Fibroblast of skin of left biceps (primary cell): Measurements from ENCODE around the gene ITPR3.

ENCODE experiments used
- DNase-seq, 2 experiments: peaks; one replicate each; pipeline ENCODE4 v3.0.0-alpha.2; 2013; ENCODE audit warnings: low read depth in 2 of 2

The ITPR3 gene

DNA sequence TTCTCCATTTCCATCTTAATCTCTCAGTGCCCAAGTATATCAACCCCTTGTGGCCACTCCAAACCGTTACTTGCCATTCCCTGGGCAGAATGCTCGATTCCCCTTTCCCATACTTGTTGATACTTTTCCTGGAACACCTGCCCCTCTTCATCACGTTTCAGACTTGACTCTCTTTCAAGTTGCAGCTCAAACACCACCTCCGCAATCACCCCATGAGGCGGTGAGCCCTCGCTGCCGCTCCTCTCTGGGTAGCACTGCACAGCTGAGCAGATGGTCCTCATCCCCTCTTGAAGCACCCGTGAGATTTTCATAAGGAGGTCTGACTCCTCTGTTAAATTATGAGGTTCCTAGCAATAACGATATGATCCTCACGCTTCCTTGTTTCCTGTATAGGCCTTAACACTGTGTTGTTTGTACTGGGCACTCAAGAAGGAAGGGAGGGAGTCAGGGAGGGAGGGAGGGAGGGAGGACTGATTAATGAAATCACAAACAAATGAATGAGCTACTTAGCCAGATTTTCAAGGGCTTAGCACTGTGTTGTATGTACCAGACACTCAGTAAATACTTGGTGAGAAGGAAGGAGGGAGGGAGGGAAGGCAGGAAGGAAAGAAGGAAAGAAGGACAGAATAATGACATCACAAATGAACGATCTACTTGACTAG, 98.3 kb downstream of the ITPR3 start:
- DNase-seq, result no peak

DNA sequence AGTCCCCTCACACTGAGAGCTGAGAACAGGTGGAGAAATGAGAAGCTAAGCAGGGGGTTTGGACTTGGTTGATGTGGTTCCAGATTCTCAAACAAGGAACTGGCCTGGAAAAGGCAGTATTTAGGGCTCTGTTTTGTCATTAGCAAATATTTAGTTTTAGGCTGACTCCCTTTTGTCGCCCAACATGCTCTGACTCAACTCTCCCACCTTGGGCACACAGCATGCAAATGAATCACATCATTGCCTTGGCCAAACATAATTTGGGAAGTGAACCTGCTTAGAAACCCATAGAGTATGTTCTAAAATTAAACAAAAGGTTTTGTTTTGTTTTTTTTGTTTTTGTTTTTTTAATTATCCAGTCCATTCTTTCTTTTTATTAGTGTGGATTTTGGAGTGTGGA, 99.9 kb downstream of the ITPR3 start:
- DNase-seq, result no peak

DNA sequence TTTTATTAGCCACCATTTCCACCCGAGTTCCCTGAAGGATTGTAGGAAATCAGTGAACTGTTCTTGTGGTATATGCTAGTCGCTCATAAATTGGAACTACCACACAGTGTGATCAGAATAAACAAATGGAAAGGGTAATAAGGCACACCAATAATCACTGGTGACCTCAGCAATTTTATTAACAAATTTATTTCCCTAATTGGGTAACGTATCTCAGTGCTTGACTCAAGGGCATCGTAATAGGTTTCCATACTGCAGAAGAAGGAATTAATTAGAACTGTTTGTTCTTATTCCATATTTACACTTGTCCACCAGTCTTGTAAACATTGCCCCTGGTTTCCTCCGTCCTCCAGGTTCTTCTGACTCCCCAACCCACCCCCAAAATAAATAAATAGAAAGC, 100.4 kb downstream of the ITPR3 start:
- DNase-seq, result no peak

DNA sequence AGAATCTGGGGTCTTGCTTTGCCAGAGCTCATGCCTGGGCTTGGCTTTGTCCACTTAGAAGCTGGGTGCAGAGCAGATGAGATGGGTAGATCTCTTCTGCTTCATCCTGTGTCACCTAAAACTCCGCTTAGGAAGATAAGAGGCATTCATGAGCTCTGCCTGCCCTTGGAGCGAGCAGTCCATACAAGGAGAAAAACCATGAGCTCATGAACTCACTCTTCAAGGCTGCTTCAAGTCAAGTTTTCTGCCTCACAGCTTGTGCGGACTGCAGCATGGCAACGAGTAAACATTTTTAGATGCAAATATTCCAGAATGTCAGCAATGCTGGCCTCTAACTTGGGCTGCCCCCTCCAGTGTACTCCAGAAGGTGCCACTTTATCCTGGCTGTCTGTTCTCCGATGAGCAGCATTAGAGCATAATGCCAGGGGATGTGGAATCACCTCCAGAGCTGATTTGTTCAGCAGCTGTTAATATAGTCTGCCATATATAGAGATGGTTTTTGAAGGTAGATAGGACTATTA, 101.0 kb downstream of the ITPR3 start:
- no peak for DNase-seq

DNA sequence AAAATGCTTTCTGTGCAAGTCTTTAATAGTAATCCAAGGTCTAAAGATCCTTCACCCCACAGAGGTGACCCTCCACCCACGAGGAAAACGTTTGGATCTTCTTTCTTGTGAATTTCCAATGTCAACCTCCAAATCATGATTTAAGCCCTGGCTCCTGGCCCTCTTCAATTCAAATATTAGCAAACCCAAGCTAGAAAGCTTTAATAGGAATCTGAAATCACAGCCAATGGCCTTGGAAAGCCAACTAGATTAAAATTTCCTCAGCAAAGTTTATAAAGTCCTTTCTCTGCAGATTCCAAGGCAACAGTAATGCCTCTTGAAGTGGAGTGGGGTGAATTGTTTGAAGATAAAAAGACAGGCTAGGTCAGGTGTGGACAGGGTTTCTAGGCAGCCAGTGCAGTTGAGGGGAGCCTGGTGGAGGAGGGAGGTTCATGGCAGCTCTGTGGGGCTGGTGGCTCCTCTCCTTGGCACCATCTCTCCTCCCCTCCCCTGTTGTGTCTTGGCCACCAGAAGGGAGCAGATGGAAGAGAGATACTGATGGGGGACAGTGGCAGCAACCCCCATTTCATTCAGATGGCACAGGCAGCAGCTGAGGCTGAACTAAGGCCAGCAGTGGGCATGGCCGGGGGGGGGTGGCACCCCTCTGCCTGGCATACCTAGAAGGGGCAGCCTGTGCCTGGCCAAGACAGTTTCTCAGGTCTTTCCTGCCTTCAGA, 102.4 kb downstream of the ITPR3 start:
- DNase-seq, result no peak

DNA sequence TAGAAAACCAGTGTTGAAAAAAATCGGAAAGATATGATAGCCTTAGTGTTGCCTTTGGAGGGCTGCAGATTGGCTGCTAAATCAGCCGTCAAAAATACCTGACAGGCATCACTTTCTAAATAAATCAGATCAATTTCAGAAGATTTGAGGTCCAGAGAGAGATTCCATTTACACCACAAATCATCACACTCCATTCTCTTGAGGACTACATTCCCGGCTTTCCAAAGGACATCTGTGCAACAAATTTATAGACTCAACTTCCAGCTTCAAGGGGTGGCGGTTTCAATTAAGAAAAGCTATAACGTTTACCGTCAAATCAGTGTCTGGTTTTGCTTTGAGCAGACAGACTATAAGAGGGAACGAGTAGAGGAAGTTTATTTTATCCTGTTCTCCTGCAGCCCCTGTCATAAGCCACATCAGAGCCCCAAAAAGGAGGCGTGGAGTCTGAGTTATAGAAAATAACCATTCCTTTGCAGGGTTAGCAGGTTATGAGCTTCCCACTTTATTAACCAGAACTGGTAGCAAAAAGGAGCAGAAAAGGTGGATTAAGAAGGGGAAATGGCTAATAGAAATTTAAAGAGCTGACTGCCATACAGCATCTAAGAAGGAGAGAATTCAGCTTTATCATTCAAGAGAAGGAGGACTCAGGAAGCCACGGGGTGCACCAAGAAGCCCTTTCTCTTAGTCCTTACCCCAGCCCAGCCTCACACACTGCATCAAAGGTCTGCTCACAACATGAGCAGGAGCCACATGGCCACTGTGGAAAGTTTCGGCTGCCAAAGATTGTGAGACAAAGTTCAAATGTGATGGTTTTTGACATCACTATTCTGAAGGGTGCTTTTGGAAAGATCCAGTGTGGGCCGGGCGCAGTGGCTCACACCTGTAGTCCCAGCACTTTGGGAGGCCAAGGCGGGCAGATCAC, 103.2 kb downstream of the ITPR3 start:
- DNase-seq, result no peak

DNA sequence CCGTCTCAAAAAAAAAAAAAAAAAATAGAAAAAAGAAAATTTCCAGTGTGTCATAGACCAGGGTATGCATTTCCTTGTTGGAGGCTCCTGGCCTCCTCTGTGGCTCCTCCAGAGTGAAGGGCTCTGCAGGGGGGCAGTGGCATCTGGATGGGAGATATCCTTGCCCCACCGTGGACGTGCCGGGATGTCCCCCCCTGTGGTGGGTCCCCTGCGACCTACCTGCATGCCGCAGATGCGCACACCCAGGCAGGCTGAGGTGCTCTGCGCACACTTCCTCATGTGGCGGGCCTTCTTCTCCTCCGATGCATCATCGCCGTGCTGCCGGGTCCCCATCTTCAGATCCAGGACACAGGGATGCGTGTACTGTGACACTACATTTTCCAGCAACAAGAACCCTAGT, 104.1 kb downstream of the ITPR3 start:
- no peak for DNase-seq

DNA sequence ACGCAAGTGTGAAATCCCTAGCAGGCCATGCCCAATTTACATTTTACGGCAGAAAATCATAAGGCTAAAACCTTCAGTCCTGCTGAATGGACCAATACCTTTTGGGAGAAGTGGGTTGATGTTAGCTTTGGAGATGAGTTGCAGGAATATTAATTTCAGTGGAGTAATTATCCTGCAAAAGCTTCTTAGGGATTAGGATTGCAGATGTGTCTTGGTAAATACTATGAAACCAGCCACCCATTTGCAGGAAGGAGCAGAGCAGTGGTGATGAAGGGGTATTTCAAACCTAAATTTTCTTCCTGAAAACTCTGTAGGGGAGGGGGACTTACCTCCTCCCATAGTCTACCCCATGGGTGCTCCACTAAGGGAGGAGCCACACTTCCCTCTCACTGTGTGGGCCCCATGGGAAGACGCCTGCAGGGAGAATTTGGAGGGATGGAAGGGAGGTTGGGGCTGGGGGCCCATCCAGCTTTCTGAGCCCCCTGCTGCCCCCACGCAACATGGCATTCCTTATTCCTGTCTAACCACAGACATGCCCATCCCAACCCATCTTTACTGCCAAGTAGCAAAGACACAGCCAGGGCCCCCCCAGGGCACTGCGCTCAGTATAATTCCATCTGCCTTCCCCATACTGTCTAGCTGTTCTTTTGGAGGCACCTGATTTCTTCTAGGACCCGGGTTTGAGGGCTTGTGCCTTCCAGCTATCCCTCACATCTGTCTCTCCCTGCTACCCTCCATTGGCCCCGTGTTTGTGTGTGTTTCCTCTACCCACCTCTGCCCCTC, 105.0 kb downstream of the ITPR3 start:
- no peak for DNase-seq

DNA sequence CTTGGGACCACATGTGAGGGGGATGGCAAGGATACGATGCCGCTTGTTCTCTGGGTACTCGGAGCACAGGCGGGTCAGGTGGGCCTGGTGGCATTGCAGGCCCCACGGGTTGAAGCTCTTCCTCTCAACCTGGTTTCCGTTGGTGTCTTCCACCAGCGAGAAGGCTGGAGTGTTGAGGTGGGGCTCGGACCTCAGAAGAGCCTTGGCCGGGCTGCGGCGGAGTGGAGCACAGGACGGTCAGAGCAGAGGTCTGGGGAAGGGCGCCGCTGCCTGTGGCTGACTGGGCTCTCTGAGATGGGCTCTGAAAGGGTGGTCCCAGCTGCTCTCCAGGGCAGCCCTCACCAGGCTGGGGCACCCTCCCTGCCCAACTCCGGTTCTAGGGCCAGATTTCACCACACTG, 105.6 kb downstream of the ITPR3 start:
- no peak for DNase-seq

DNA sequence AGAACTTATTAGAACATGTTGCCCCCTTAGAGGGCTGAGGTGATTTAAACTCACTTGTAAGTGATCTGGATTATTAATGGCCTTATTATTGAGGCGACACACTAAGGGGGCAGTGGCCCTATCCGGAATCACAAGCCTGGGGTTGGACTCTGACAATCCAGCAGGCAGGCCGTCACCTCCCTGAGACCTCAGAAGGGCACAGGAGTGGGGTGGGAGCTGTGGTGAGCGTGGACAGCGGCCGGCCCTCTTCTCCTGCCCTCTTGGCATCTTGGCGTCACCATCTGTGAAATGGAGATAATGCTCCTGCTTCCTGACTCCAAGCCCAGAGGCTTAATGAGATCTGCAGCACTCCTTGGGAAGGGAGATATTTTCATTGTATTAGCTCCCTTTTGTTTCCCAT, 106.0 kb downstream of the ITPR3 start:
- no peak for DNase-seq

DNA sequence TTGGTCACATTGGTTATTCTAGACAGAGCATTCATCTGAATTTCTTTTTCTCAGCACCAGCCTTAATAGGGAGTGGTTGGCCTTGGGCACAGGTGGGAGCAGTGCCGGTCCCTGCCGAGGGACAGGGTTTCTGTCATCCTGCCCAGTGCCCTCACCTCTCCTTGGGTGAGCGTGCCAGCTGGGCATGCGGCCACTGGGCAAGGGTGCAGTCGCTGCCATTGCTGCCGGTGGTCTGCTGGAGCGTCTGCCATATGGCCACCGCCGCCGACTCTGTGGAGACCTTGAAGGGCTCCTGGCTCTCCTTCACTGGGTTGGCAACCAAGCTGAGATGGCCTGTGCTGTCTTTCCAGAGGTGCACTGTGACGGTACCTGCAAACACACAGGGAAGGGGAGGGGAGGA, 106.8 kb downstream of the ITPR3 start:
- DNase-seq, result no peak

DNA sequence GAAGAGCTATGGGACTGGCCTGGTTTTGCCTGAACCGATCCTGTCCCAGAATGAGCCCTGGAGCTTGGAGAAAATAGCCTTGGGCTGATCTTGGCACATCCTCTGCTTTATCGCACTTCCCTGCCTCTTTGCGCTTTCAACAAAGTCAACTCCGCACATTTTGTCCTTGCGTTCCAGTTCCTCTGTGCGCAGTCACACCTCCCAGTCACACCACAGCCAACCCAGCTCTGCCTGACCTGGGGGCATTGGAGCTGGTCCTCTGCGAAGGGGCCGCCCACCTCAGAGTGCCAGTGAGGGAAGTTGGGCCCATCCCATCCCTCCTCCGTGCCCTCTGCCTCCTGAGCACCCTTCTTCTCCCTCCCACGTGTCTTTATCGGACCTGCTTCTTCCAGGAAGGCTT, 107.3 kb downstream of the ITPR3 start:
- no peak for DNase-seq

DNA sequence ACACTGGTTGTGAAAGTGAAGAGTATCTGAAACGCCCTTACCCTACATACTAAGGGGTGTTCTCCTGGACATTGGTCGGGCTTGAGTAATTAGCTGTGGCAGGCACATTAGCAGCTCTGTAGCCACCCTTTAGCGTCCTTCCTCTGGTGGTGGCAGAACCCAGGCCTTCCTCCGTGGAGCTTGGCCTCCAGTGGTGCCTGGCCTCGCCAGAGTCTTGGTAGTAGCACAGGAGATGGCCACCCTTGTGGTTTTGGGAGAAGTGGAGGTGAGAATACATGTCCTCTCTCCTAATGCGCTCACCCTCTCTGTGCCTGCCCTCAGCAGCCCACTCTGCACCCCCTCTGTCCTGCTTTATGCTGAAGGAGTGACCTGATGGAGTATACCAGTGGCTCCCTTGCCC, 107.9 kb downstream of the ITPR3 start:
- no peak for DNase-seq

DNA sequence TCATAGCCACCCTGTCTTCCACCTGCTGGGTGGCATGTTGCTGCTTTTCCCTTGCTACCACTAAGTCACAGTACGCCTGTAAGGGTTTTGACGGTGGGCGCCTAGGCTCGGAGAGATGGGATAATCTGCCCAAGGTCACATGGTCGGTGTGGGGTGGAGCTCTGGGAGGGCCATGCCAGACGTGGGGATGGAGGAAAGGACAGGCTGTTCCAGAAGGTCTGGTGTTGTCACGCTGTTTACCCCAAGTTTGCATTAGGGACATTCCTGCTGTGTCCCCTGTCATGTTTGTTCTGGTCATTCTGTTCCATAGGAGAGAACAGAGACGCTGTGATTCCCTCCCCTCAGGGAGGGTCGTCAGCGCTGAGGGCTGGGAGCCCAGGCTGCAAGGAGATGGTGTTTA, 109.5 kb downstream of the ITPR3 start:
- no peak for DNase-seq

DNA sequence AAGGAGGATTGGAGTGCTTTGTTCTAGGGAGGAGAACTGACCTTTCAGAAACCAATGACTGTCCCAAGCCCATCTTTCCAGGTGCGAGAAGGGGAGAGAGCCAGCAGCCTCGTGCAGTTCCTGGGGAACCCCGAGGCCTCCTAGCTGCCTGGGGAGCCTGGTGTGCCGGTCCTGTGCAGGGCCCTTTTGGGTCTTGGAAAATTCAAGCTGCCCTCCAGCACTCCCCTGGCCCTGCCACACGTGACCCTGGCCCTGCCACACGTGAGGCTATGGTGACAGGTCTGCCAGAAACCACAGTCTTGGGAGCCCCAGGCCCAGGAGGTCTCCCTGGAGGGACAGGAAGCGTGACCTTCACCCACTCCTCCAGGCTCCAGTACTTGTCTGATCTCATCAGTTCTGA, 109.9 kb downstream of the ITPR3 start:
- no peak for DNase-seq

DNA sequence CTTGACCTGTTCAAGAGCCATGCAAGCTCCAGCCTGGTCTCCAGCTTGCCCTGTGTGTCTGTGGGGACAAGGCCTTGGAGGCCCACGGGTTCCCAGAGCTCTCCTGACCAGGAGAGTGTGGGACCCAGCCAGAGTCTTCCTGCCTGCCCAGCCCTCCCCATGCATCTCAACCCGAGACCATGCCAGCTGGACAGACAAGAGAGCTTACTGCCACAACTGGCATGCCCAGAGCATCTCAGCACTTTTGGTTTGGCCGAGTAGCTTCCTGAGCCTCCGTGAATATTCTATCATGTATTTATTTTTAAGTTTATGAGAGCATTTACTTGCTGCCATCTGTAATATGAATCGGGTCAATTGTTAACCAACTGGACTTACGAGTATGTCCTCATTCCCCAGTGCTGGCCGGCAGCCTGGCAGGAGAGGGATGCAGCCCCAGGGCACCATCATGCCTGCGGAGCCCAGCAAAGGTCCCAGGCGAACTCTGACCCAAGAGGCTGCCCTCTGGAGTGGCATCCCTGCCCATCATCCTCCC, 110.7 kb downstream of the ITPR3 start:
- DNase-seq, result no peak

DNA sequence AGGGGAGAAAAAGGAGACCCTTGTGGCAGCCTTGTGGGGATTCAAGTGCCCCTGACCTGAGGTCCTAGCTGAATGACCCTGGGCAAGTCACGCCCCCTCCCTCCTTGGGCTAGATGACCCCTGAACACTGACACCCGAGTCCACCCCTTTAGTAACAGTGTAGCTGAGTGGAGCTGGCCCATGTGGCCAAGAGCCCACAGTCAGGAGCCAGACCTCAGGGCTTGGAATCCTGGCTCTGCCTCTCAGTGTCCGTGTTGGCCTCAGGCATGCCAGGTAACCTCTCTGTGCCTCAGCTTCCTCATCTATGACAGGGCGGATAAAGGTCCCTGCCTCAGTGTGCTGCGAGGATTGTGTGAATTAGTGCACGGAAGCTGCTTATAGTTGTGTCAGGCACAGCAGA, 111.3 kb downstream of the ITPR3 start:
- DNase-seq, result no peak

DNA sequence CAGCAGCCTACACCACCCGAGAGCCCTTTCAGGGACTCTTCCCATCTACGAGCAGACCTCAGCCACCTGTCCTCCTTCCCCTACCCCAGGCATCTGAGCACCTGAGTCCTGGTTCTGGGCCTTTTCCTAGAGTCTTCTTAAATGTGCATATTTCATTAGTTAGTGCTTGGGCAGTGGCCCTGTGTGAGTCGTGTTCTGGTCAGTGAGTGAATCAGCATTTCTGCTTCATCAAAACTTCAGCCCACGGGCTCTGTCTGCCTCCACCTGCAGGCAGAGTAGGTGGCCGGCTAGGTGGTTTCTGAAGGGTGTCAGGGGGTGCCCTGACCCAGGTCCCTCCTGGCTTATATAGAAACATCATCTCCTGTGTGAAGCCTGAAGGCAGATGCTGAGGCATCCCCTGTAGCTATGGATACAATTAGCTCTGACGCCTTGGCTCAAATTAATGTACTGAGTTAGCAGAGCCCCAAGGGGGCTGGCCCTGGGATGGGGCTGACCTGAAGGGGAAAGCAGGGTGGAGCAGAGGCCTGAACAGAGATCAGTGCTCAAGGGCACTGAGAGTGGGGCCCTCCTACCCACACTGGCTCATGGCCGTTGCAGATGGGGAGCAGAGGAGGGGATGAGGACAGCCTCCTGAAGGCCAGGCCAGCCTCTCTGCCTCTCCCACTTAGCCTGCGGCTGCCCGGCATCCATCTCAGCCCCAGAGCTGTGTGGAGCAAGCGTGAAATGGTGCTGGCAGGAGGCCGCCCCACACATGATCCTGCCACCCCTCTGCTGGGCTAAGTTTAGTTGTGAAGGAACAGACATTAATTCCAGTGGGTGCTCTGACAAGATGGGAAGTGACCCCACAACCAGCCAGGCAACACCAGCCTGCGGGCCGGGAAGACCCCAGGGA, 111.9 kb downstream of the ITPR3 start:
- no peak for DNase-seq

DNA sequence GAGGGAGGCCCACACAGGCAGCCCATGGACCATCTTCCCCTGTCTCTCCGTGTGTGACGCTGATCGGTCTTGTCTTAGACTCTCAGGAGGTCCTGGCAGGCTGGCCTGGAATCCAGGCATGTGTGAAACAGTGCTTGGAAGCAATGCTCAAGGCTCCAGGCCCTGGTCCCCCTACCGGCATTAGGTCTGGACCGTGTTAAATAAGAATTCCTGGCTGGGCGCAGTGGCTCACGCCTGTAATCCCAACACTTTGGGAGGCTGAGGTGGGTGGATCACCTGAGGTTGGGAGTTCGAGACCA, 112.5 kb downstream of the ITPR3 start:
- no peak for DNase-seq

DNA sequence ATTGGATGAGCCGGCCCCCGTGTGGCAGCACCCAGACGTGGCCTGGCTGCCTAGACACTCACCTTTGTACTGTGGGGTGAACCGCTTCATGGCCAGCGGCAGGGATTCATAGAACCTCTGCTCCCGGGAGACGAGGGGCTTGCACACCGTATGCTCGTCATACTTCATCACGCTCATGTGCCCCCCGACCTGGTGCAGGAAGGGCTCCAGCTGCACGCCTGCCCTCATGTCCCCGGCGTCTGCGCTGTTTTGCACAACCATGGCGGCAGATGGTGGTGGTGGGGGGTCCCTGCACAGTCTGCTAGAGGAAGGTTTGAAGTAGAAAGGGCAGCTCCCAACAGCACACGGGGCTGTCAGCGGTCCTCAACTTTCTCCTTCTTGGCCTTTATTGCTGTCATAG, 114.1 kb downstream of the ITPR3 start:
- no peak for DNase-seq
